Natural killer cell (primary cell): Measurements from ENCODE around the gene KCNH4. TPM values are rescaled to one million over a fixed set of nuclear protein-coding genes. Genes with fewer than 3 reads are reported as not detected.

ENCODE experiments used
- ATAC-seq, 3 donors: fragments of 150-1000 bp in 2 of 3; fragments of 200-7000 bp in 1 of 3; cut with Tn5 transposase; 1 replicate in 1 of 3; 2 replicates in 2 of 3; pipeline ENCODE4 v1.10.0; 2021; ENCODE audit warnings: mild to moderate bottlenecking in 2 of 3, moderate library complexity in 2 of 3
- DNase-seq, 2 donors: peaks; one replicate each; pipeline versions ENCODE4 v3.0.0 to v3.0.0-alpha.2; 2013 to 2021; ENCODE audit warnings: mixed read lengths in 1 of 2
- H3K27ac ChIP-seq: one replicate; pipeline ENCODE4 v1.5.1; 2013; ENCODE audit warnings: mild to moderate bottlenecking, low read length
- H3K27me3 ChIP-seq: one replicate; pipeline ENCODE4 v1.6.1; 2013; ENCODE audit warnings: low read length; ENCODE audit not compliant: control insufficient read depth, insufficient read depth
- H3K36me3 ChIP-seq: one replicate; pipeline ENCODE4 v1.6.1; 2013; ENCODE audit warnings: low read length; ENCODE audit not compliant: control insufficient read depth, insufficient read depth
- H3K4me1 ChIP-seq: one replicate; pipeline ENCODE4 v1.6.1; 2013; ENCODE audit warnings: low read length; ENCODE audit not compliant: control insufficient read depth, insufficient read depth
- H3K4me3 ChIP-seq: one replicate; pipeline ENCODE4 v1.5.1; 2013; ENCODE audit warnings: low read length
- H3K9me3 ChIP-seq: one replicate; pipeline ENCODE4 v1.6.1; 2013; ENCODE audit warnings: low read length; ENCODE audit not compliant: control insufficient read depth, insufficient read depth
- H3K27ac Mint-ChIP-seq, 2 donors: one replicate each; pipeline ENCODE4 v1.8.0; 2022; ENCODE audit warnings: mild to moderate bottlenecking in 2 of 2, mixed read lengths in 2 of 2, moderate library complexity in 1 of 2
- H3K27me3 Mint-ChIP-seq, 2 donors: one replicate each; pipeline ENCODE4 v1.8.0; 2022; ENCODE audit warnings: low read depth in 2 of 2, mixed read lengths in 2 of 2
- H3K36me3 Mint-ChIP-seq: one replicate; pipeline ENCODE4 v1.8.0; 2022; ENCODE audit warnings: mixed read lengths
- H3K4me1 Mint-ChIP-seq, 2 donors: one replicate each; pipeline ENCODE4 v1.8.0; 2022; ENCODE audit warnings: mixed read lengths in 2 of 2
- H3K4me3 Mint-ChIP-seq: one replicate; pipeline ENCODE4 v1.8.0; 2022; ENCODE audit warnings: mild to moderate bottlenecking, moderate library complexity, mixed read lengths
- H3K9me3 Mint-ChIP-seq, 2 donors: one replicate each; pipeline ENCODE4 v1.8.0; 2022; ENCODE audit warnings: mixed read lengths in 2 of 2
- WGBS: methylation state at CpG from one replicate; pipeline ENCODE4 v1.1.7; 2013; ENCODE audit warnings: missing lambda C conversion rate; ENCODE audit not compliant: insufficient coverage; 5-methylcytosine and 5-hydroxymethylcytosine counted together
- intact Hi-C: fragments of 100-400 bp; cut with micrococcal nuclease; formaldehyde crosslinking; loops from one replicate; pipeline ENCODE4 v1.14.2; 2022
- total RNA-seq, 4 donors: library from RNA; stranded (reverse); fragments of 120-200 nt in 1 of 4; gene quantifications; one replicate each; pipeline versions ENCODE4 v1.2.3 to v1.2.4, GENCODE V29; 2013 to 2022
- TF ChIP-seq, protein P1 (sequence below): fragments of 200-600 bp; IDR thresholded peaks from one replicate; pipeline ENCODE4 v1.8.0; 2022; ENCODE audit warnings: antibody characterized with exemption

KCNH4 gene
- total RNA-seq, 3 donors from 2014 or later (not counting 1 experiment from before 2014, with no cell fraction given) = 0.12 to 0.27 (median 0.20) TPM

DNA sequence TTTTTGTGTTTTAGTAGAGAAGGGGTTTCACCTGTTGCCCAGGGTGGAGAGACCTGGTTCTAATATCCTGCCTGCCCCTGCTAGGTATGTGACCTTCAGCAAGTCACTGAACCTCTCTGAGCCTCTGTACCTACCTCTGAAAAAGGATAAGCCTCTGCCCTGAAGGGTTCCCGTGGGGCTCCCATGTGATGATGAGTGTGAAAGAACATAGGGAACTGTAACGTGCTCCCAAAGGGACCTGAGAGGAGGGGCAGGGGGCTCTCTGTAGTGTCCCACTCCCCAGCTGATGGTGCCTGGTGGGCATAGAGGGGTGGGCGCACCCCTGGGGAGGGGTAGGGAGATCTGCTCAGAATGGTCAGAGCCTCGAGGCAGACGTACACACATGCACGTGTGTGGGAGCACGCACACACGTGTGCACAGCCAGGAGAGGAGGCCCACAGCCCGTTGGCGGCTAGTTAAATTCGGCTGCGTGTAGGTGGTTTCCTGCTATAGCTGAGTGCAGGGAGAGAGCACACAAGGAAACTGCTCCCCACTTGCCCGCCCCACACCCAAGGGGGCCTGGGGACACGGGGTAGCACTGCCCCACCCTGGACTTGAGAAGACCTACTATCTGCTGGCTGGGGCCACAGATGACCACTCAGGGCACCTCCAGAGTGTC, 6.7 kb downstream of the KCNH4 start:
- H3K27me3 Mint-ChIP-seq = peaks cover 0 to 12% of the 10 kb centered on the region in 2 donors
- no peaks in the 10 kb centered on the region for H3K36me3 Mint-ChIP-seq
- DNase-seq (no peak), ATAC-seq (no peak)
- WGBS = 62% methylated on average over 14 of the region's 14 CpGs
- no peaks in the 10 kb centered on the region for H3K9me3 Mint-ChIP-seq
- no peak overlapping the region for H3K27ac ChIP-seq
- no peaks in the 10 kb centered on the region for H3K9me3 ChIP-seq
- peaks cover 11% of the 10 kb centered on the region for H3K4me1 ChIP-seq
- H3K27me3 ChIP-seq = no peaks in the 10 kb centered on the region
- intact Hi-C loops = no loop called here
- H3K4me1 Mint-ChIP-seq = peaks cover 5 to 9% of the 10 kb centered on the region in 2 donors
- H3K36me3 ChIP-seq = no peaks in the 10 kb centered on the region
- TF ChIP-seq, protein P1, sequence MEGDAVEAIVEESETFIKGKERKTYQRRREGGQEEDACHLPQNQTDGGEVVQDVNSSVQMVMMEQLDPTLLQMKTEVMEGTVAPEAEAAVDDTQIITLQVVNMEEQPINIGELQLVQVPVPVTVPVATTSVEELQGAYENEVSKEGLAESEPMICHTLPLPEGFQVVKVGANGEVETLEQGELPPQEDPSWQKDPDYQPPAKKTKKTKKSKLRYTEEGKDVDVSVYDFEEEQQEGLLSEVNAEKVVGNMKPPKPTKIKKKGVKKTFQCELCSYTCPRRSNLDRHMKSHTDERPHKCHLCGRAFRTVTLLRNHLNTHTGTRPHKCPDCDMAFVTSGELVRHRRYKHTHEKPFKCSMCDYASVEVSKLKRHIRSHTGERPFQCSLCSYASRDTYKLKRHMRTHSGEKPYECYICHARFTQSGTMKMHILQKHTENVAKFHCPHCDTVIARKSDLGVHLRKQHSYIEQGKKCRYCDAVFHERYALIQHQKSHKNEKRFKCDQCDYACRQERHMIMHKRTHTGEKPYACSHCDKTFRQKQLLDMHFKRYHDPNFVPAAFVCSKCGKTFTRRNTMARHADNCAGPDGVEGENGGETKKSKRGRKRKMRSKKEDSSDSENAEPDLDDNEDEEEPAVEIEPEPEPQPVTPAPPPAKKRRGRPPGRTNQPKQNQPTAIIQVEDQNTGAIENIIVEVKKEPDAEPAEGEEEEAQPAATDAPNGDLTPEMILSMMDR = no peak
- H3K27ac Mint-ChIP-seq = no peak overlapping the region
- H3K4me3 ChIP-seq = no peak overlapping the region
- H3K4me3 Mint-ChIP-seq = no peak overlapping the region

DNA sequence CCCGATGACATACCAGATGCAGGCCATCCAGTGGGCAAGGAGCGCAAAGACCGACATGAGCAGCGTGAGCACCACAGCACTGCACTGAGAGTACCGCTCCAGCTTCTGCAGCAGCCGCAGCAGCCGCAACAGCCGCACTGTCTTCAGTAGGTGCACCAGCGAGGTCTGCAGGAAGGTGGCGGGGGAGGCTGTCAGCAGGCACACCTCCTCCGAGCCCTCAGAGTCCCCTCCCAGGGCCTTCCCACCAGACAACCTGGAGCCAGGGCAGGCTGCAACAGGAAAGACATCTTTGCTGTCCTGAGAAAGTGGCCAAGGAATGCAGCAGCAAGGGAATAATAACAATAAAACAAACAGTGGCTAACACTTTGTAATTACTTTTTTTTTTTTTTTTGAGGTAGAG, 9.1 kb downstream of the KCNH4 start:
- Histone ChIP-seq H3K36me3 (no peaks in the 10 kb centered on the region), H3K9me3 (no peaks in the 10 kb centered on the region), H3K27ac (no peak overlapping the region), H3K4me1 (no peaks in the 10 kb centered on the region), H3K27me3 (no peaks in the 10 kb centered on the region), H3K4me3 (no peak overlapping the region)
- ATAC-seq = no peak
- H3K4me1 Mint-ChIP-seq = no peaks in the 10 kb centered on the region
- WGBS = 90% methylated on average over 11 of the region's 11 CpGs
- TF ChIP-seq, protein P1 = no peak
- no peaks in the 10 kb centered on the region for H3K36me3 Mint-ChIP-seq
- H3K27me3 Mint-ChIP-seq = peaks cover 0 to 8% of the 10 kb centered on the region in 2 donors
- H3K4me3 Mint-ChIP-seq = no peak overlapping the region
- no peak for DNase-seq
- intact Hi-C loops = no loop called here
- no peaks in the 10 kb centered on the region for H3K9me3 Mint-ChIP-seq
- no peak overlapping the region for H3K27ac Mint-ChIP-seq

DNA sequence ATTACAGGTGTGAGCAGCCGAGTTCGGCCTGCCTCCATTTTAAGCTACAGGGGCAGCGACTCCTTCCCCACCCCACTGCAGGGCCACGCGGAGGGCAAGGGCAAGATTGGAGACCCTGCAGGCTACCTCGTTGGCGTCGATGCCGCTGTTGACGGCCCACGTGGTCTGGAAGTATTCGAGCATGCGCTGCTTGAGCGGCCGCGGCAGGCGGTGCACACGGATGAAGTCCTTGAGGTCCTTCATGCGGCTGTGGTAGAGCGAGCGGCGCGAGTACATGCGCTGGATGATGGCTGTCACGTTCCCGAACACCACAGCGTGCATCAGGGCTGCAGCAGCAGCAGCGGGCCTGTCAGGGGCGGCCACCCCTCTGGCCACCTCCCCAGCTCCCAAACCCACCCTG, 11.6 kb downstream of the KCNH4 start:
- H3K4me1 Mint-ChIP-seq = no peaks in the 10 kb centered on the region
- DNase-seq = no peak
- WGBS = 97% methylated on average over 29 of the region's 29 CpGs
- H3K27ac Mint-ChIP-seq = no peak overlapping the region
- Histone ChIP-seq H3K9me3 (no peaks in the 10 kb centered on the region), H3K27me3 (no peaks in the 10 kb centered on the region), H3K4me3 (no peak overlapping the region), H3K27ac (no peak overlapping the region), H3K36me3 (no peaks in the 10 kb centered on the region), H3K4me1 (no peaks in the 10 kb centered on the region)
- peaks cover 0 to 6% of the 10 kb centered on the region in 2 donors for H3K27me3 Mint-ChIP-seq
- H3K4me3 Mint-ChIP-seq = no peak overlapping the region
- H3K36me3 Mint-ChIP-seq = no peaks in the 10 kb centered on the region
- no peak for ATAC-seq
- TF ChIP-seq, protein P1 = no peak
- intact Hi-C loops = no loop called here
- H3K9me3 Mint-ChIP-seq = no peaks in the 10 kb centered on the region

DNA sequence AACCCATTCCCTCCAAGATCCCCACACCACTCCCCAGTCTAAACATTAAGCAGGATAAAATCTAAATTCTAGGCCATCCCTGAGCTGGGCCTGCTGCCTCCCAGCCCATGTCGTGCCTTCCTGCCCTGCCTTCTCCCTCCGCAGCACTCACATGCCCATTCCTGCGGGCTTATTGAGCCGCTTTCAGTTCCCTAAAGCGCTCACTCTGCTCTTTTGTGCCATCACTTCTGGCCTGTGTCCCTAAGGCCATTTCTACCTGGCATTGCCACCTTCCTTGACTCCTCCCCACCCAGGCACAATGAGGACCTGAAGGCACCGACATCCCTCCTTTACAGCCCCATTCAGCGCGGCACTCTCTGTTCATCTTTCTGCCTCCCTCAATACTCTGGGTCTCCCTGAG, 13.1 kb downstream of the KCNH4 start:
- DNase-seq = no peak
- Histone ChIP-seq H3K36me3 (no peaks in the 10 kb centered on the region), H3K27ac (no peak overlapping the region), H3K4me1 (no peaks in the 10 kb centered on the region), H3K9me3 (no peaks in the 10 kb centered on the region), H3K4me3 (no peak overlapping the region), H3K27me3 (no peaks in the 10 kb centered on the region)
- TF ChIP-seq, protein P1 = no peak
- H3K9me3 Mint-ChIP-seq = no peaks in the 10 kb centered on the region
- peaks cover 0 to 4% of the 10 kb centered on the region in 2 donors for H3K4me1 Mint-ChIP-seq
- intact Hi-C loops = no loop called here
- WGBS = 89% methylated on average over 8 of the region's 8 CpGs
- no peak overlapping the region for H3K4me3 Mint-ChIP-seq
- no peaks in the 10 kb centered on the region for H3K36me3 Mint-ChIP-seq
- no peak overlapping the region for H3K27ac Mint-ChIP-seq
- no peak for ATAC-seq
- H3K27me3 Mint-ChIP-seq = peaks cover 0 to 6% of the 10 kb centered on the region in 2 donors
